ENCODE measurements around the gene SPRR1B.

SPRR1B gene, protein sequence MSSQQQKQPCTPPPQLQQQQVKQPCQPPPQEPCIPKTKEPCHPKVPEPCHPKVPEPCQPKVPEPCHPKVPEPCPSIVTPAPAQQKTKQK

GRCh38 chr1:153030895-153031294 lies at the start of gene SPRR1B:
TSS of gene SPRR1B (plus strand) at chr1:153031203. CDS start at chr1:153032346, 1,143 bp downstream.
- no peaks in the 10 kb centered on the region for H3K27me3 ChIP-seq (ENCODE audit: insufficient read depth, low read depth, severe bottlenecking)
- peaks cover 8% of the 10 kb centered on the region for H3K9me3 ChIP-seq (ENCODE audit: severe bottlenecking)
- H3K4me3 ChIP-seq (ENCODE audit: low read depth, low read length): no peak within 1 kb of the TSS
- no peak for TF ChIP-seq CTCF (IDR thresholded peaks at IDR 0.05; ENCODE audit: low read depth, low read length)
- H3K36me3 ChIP-seq: no peaks in the 10 kb centered on the region
- peak within 1 kb of the TSS; percentile 86 for H3K27ac ChIP-seq
- DNase-seq: no peak

- Histone ChIP-seq H3K9me3 (ENCODE audit: severe bottlenecking) (no peaks in the 10 kb centered on the region), H3K4me3 (ENCODE audit: low read depth, low read length) (peak overlapping the region; percentile 20), H3K27ac (peak overlapping the region; percentile 51), H3K27me3 (ENCODE audit: insufficient read depth, low read depth, severe bottlenecking) (no peaks in the 10 kb centered on the region), H3K36me3 (no peaks in the 10 kb centered on the region)
- peak; percentile 82 for DNase-seq
- no peak for TF ChIP-seq CTCF (IDR thresholded peaks at IDR 0.05; ENCODE audit: low read depth, low read length)
Observed at GRCh38 chr1:152982076-152982475, 48.9 kb upstream of the SPRR1B start.

DNA sequence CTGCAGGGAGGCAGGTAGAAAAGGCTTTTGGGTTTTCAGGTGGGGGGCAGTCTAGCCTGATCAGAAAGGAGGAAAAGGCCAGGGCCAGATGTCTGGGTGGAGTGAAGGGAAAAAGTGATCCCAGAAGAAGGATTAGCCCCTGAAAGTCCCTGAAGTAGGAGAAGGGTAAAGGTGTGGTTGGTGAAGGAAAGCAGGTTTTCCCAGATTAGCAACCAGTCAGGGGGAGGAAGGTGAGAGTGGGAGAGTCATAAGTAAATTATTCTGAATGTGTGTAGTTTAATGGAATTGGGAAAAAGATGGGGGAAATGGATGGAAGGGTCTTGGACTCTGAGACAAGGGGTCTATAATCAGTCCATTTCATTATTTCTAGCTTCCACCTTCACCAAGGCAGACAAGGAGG lies 47.8 kb upstream of the SPRR1B start:
- no peaks in the 10 kb centered on the region for H3K27me3 ChIP-seq (ENCODE audit: insufficient read depth, low read depth, severe bottlenecking)
- no peak for TF ChIP-seq CTCF (IDR thresholded peaks at IDR 0.05; ENCODE audit: low read depth, low read length)
- peak; percentile 75 for DNase-seq
- peaks cover 5% of the 10 kb centered on the region for H3K9me3 ChIP-seq (ENCODE audit: severe bottlenecking)
- no peaks in the 10 kb centered on the region for H3K36me3 ChIP-seq
- peak overlapping the region; percentile 51 for H3K27ac ChIP-seq
- peak overlapping the region; percentile 15 for H3K4me3 ChIP-seq (ENCODE audit: low read depth, low read length)

DNA sequence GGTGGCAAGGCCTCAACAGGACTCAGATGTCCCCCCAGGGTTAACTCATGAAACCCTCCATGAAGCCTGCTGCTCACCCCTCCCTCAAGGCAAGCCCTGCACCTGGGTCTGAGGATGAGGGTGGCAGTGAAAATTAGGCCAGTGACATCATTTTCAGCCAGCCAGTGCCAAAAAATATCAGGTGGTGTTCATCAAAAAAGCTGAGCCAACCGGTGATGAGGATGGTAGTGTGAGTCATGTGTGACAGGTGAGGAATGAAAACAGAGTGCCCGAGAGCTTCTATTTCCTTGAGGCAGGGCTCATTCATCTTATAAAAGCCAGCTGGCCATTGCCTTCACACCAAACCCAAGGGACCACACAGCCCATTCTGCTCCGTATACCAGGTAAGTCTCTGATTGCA lies 47.3 kb upstream of the SPRR1B start, which contains the start of gene SPRR1A:
TSS of gene SPRR1A (plus strand) at position 339 of the 400 bp plus-strand sequence. CDS start 1,150 bp downstream, outside the sequence.
- TF ChIP-seq CTCF (IDR thresholded peaks at IDR 0.05; ENCODE audit: low read depth, low read length): no peak
- no peak for DNase-seq
- H3K4me3 ChIP-seq (ENCODE audit: low read depth, low read length): peak within 1 kb of the TSS; percentile 15
- no peaks in the 10 kb centered on the region for H3K36me3 ChIP-seq
- H3K9me3 ChIP-seq (ENCODE audit: severe bottlenecking): peaks cover 5% of the 10 kb centered on the region
- H3K27me3 ChIP-seq (ENCODE audit: insufficient read depth, low read depth, severe bottlenecking): no peaks in the 10 kb centered on the region
- peak within 1 kb of the TSS; percentile 51 for H3K27ac ChIP-seq

DNA sequence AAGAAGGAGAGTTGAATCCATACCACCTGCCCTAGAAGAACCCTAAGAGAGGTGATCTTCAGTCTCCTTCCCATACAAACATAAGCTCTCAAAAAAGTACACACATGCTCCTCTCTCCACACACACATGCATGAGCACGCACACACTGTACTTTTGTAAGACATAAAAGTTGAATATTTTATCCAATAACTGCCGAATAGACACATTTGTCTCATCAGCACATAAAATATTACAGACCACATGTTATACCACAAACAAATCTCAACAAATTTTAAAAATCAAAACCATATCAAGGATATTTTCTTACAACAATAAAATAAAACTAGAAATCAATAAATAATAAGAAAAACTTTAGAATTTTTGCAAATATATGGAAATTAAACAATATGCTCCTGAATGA lies 44.4 kb upstream of the SPRR1B start:
- H3K36me3 ChIP-seq: no peaks in the 10 kb centered on the region
- no peak overlapping the region for H3K27ac ChIP-seq
- TF ChIP-seq CTCF (IDR thresholded peaks at IDR 0.05; ENCODE audit: low read depth, low read length): no peak
- no peak for DNase-seq
- no peak overlapping the region for H3K4me3 ChIP-seq (ENCODE audit: low read depth, low read length)
- H3K27me3 ChIP-seq (ENCODE audit: insufficient read depth, low read depth, severe bottlenecking): no peaks in the 10 kb centered on the region
- H3K9me3 ChIP-seq (ENCODE audit: severe bottlenecking): peaks cover 5% of the 10 kb centered on the region

DNA sequence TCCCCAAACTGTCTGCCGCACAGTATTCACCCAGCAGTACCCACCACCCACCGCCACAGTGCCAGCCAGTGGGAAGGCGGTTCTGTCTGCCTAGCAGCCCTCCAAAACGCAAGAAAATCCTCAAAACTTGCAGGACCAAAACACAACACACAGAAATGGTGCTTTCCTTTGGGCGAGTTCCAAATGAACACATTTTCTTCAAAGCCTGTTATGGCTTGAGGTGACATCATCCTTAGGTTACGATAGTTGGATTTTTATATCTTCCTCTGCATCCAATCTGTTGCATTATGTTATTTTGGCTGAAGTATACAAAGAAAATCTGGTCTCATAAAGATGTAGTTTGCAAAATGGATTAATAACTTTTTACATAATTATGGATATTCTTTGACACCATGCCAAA lies 37.8 kb upstream of the SPRR1B start:
- TF ChIP-seq CTCF (IDR thresholded peaks at IDR 0.05; ENCODE audit: low read depth, low read length): no peak

More for the DNA sequence above, 37.8 kb upstream of the SPRR1B start:
- H3K4me3 ChIP-seq (ENCODE audit: low read depth, low read length): no peak overlapping the region
- no peak overlapping the region for H3K27ac ChIP-seq
- H3K27me3 ChIP-seq (ENCODE audit: insufficient read depth, low read depth, severe bottlenecking): no peaks in the 10 kb centered on the region
- DNase-seq: no peak
- H3K36me3 ChIP-seq: no peaks in the 10 kb centered on the region
- H3K9me3 ChIP-seq (ENCODE audit: severe bottlenecking): peaks cover 8% of the 10 kb centered on the region

Data from WERI-Rb-1 (cell line).